Mesendoderm (in vitro differentiated cells): ENCODE data around the gene KIAA1328.

Source experiments
- DNase-seq: peaks from one replicate; pipeline ENCODE4 v3.0.0; 2013
- H2AK5ac ChIP-seq: 2 replicates; pipeline ENCODE4 v1.6.1; 2013; ENCODE audit warnings: low read length, inconsistent platforms
- H2BK120ac ChIP-seq: 2 replicates; pipeline ENCODE4 v1.6.1; 2013; ENCODE audit warnings: low read depth, mild to moderate bottlenecking, low read length, moderate library complexity, mixed read lengths
- H2BK15ac ChIP-seq: replicated peaks from 2 replicates; pipeline ENCODE4 v1.6.1; 2013; ENCODE audit warnings: low read depth, mild to moderate bottlenecking, moderate library complexity
- H2BK5ac ChIP-seq: 2 replicates; pipeline ENCODE4 v1.6.1; 2013; ENCODE audit warnings: low read length, inconsistent platforms
- H3K18ac ChIP-seq: 2 replicates; pipeline ENCODE4 v1.6.1; 2013; ENCODE audit warnings: mild to moderate bottlenecking, low read length, mixed read lengths
- H3K23ac ChIP-seq: one replicate; pipeline ENCODE4 v1.6.1; 2013; ENCODE audit warnings: low read length
- H3K27ac ChIP-seq: 2 replicates; pipeline ENCODE4 v1.5.1; 2013; ENCODE audit warnings: low read depth, mild to moderate bottlenecking, inconsistent platforms, low read length, moderate library complexity
- H3K27me3 ChIP-seq: 2 replicates; pipeline ENCODE4 v1.6.1; 2013; ENCODE audit warnings: low read length, control low read depth, mild to moderate bottlenecking, inconsistent platforms; ENCODE audit not compliant: insufficient read depth, poor library complexity
- H3K36me3 ChIP-seq: 2 replicates; pipeline ENCODE4 v1.6.1; 2013; ENCODE audit warnings: low read length, inconsistent platforms; ENCODE audit not compliant: control insufficient read depth, insufficient read depth
- H3K4ac ChIP-seq: one replicate; pipeline ENCODE4 v1.6.1; 2013; ENCODE audit warnings: low read depth, mild to moderate bottlenecking, low read length, moderate library complexity
- H3K4me1 ChIP-seq: 2 replicates; pipeline ENCODE4 v1.6.1; 2013; ENCODE audit warnings: low read depth, low read length, inconsistent platforms; ENCODE audit not compliant: control insufficient read depth
- H3K4me2 ChIP-seq: 2 replicates; pipeline ENCODE4 v1.6.1; 2013; ENCODE audit warnings: low read length
- H3K4me3 ChIP-seq: 2 replicates; pipeline ENCODE4 v1.5.1; 2013; ENCODE audit warnings: mild to moderate bottlenecking, low read length
- H3K56ac ChIP-seq: one replicate; pipeline ENCODE4 v1.6.1; 2013; ENCODE audit warnings: low read length
- H3K79me1 ChIP-seq: 2 replicates; pipeline ENCODE4 v1.6.1; 2013; ENCODE audit warnings: low read length, inconsistent platforms
- H3K79me2 ChIP-seq: 2 replicates; pipeline ENCODE4 v1.6.1; 2013; ENCODE audit warnings: mild to moderate bottlenecking, low read length; ENCODE audit not compliant: control insufficient read depth, insufficient read depth
- H3K9ac ChIP-seq: 2 replicates; pipeline ENCODE4 v1.6.1; 2013; ENCODE audit warnings: low read length, inconsistent platforms
- H4K5ac ChIP-seq: one replicate; pipeline ENCODE4 v1.6.1; 2013; ENCODE audit warnings: low read length
- H4K8ac ChIP-seq: one replicate; pipeline ENCODE4 v1.6.1; 2013; ENCODE audit warnings: low read depth, mild to moderate bottlenecking, control low read depth, low read length, moderate library complexity
- WGBS: extraction: QIAGEN DNeasy Blood & Tissue Kit; methylation state at CpG from one replicate; pipeline ENCODE4 v1.1.7; 2013; ENCODE audit warnings: low lambda C conversion rate, missing lambda C conversion rate; ENCODE audit not compliant: insufficient coverage; ENCODE audit errors: extremely low coverage; 5-methylcytosine and 5-hydroxymethylcytosine counted together

KIAA1328 gene

DNA sequence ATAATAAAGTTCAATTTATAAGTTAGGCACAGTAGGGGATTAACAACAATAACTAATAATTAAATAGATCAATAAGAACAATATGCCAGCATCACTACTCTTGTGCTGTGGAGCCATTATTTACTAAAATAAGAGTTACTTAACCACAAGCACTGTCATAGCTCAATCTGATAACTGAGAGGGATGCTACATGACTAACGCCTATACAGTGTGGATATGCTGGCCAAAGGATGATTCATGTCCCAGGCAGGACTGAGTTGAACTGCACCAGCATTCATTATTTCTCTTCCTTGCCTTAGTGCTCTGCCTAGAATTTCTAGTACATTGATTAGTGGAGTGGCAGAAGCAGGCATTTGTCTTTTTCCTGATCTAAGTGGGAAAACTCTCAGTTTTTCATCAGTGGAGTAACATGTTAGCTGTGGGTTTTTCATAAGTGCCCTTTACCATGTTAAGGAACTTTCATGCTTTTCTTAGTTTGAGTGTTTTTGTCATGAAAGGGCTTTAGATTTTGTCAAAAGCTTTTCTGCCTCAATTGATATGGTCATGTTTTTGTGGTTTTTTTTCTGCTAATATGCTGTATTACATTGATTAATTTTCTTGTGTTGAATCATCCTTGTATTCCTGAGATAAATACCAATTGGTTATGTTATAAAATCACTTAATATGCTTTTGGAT, 21.7 kb downstream of the KIAA1328 start:
- Histone ChIP-seq H2BK15ac (no peak overlapping the region), H3K18ac (no peak overlapping the region), H3K27ac (no peak overlapping the region), H3K36me3 (no peaks in the 10 kb centered on the region), H3K27me3 (no peaks in the 10 kb centered on the region), H2BK120ac (no peak overlapping the region), H3K4ac (no peak overlapping the region), H3K4me3 (no peak overlapping the region), H2AK5ac (no peak overlapping the region), H3K79me2 (no peaks in the 10 kb centered on the region), H3K9ac (no peak overlapping the region), H3K79me1 (no peaks in the 10 kb centered on the region), H4K5ac (no peak overlapping the region), H3K4me2 (no peak overlapping the region), H4K8ac (no peak overlapping the region), H3K23ac (no peak overlapping the region), H2BK5ac (no peak overlapping the region), H3K4me1 (no peaks in the 10 kb centered on the region), H3K56ac (no peak overlapping the region)
- WGBS, result no CpG with 5 or more reads among the region's 1 CpG
- no peak for DNase-seq

DNA sequence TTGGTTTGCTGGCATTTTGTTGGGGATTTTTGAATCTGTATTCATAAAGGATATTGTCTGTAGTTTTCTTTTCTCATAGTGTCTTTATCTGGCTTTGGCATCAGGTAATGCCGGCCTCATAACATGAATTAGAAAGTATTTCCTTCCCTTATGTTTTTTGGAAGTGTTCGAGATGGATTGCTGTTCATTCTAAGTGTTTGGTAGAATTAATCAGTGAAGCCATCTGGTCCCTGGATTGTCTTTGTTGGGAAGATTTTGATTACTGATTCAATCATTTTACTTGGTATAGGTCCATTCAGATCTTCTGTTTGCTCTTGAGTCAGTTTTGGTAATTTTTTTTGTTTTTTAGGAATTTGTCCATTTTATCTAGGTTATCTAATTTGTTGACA, 22.3 kb downstream of the KIAA1328 start:
- H3K27me3 ChIP-seq, result no peaks in the 10 kb centered on the region
- no peak overlapping the region for H3K4me3 ChIP-seq
- H3K36me3 ChIP-seq, result no peaks in the 10 kb centered on the region
- WGBS, result no CpG with 5 or more reads among the region's 2 CpGs
- H3K56ac ChIP-seq, result no peak overlapping the region
- no peak overlapping the region for H2BK5ac ChIP-seq
- no peaks in the 10 kb centered on the region for H3K79me1 ChIP-seq
- no peaks in the 10 kb centered on the region for H3K4me1 ChIP-seq
- H2BK120ac ChIP-seq, result no peak overlapping the region
- H2BK15ac ChIP-seq, result no peak overlapping the region
- H4K8ac ChIP-seq, result no peak overlapping the region
- no peak overlapping the region for H2AK5ac ChIP-seq
- no peak overlapping the region for H3K9ac ChIP-seq
- no peaks in the 10 kb centered on the region for H3K79me2 ChIP-seq
- no peak overlapping the region for H3K4ac ChIP-seq
- H3K4me2 ChIP-seq, result no peak overlapping the region
- no peak overlapping the region for H4K5ac ChIP-seq
- H3K18ac ChIP-seq, result no peak overlapping the region
- no peak for DNase-seq
- no peak overlapping the region for H3K27ac ChIP-seq
- H3K23ac ChIP-seq, result no peak overlapping the region

DNA sequence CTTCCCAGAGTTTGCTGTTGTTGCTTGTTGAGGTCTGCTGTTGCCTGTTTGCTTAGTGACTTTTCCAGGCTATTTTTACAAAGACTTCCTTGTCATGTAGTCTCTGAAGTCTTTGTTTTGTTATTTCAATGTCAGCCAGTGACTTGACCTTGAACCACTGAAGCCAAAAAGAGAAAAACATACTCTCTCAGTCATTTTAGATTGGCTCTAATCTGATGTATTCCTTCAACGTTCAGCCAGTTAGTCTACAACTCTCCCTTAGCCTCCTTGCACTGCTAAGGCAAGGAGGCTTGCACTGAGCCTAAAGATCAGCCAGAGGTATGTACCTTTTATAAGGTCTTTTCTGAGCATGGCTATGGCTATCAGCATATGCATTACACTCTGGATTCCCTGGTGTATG, 27.9 kb downstream of the KIAA1328 start:
- no peaks in the 10 kb centered on the region for H3K4me1 ChIP-seq
- no peak overlapping the region for H3K9ac ChIP-seq
- H3K4me3 ChIP-seq, result no peak overlapping the region
- H4K5ac ChIP-seq, result no peak overlapping the region
- no peak overlapping the region for H3K4me2 ChIP-seq
- H3K18ac ChIP-seq, result no peak overlapping the region
- no peak overlapping the region for H3K4ac ChIP-seq
- no CpG with 5 or more reads among the region's 1 CpG for WGBS
- H3K27me3 ChIP-seq, result no peaks in the 10 kb centered on the region
- H2BK5ac ChIP-seq, result no peak overlapping the region
- no peak overlapping the region for H2BK120ac ChIP-seq
- H3K79me1 ChIP-seq, result no peaks in the 10 kb centered on the region
- H3K56ac ChIP-seq, result no peak overlapping the region
- no peaks in the 10 kb centered on the region for H3K36me3 ChIP-seq
- H2AK5ac ChIP-seq, result no peak overlapping the region
- H3K27ac ChIP-seq, result no peak overlapping the region
- no peak for DNase-seq
- no peaks in the 10 kb centered on the region for H3K79me2 ChIP-seq
- H3K23ac ChIP-seq, result no peak overlapping the region
- no peak overlapping the region for H2BK15ac ChIP-seq
- no peak overlapping the region for H4K8ac ChIP-seq

DNA sequence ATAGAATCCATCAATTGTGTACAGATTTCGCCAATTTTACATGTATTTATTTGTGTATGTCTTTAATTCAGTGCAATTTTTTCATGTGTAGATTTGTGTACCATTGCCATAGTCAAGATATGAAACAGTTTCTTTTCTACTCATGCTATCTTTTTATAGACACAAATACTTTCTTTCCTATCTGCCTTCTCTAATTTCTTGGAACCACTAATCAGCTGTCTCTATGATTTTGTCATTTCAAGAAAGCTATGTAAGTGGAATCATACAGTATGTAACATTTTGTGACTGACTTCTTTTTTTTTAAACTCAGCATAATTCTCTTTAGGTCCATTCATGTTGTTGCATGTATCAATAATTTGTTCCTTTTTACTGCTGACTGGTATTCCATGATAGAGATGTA, 33.3 kb downstream of the KIAA1328 start:
- Histone ChIP-seq H4K5ac (no peak overlapping the region), H3K4me3 (no peak overlapping the region), H2BK120ac (no peak overlapping the region), H3K79me1 (no peaks in the 10 kb centered on the region), H2AK5ac (no peak overlapping the region), H3K36me3 (no peaks in the 10 kb centered on the region), H3K4me2 (no peak overlapping the region), H3K56ac (no peak overlapping the region), H3K18ac (no peak overlapping the region), H3K27me3 (no peaks in the 10 kb centered on the region), H3K23ac (no peak overlapping the region), H3K9ac (no peak overlapping the region), H3K79me2 (no peaks in the 10 kb centered on the region), H3K4me1 (no peaks in the 10 kb centered on the region), H2BK15ac (no peak overlapping the region), H3K4ac (no peak overlapping the region), H4K8ac (no peak overlapping the region), H2BK5ac (no peak overlapping the region), H3K27ac (no peak overlapping the region)
- DNase-seq, result no peak
- WGBS, result no CpG with 5 or more reads among the region's 1 CpG

DNA sequence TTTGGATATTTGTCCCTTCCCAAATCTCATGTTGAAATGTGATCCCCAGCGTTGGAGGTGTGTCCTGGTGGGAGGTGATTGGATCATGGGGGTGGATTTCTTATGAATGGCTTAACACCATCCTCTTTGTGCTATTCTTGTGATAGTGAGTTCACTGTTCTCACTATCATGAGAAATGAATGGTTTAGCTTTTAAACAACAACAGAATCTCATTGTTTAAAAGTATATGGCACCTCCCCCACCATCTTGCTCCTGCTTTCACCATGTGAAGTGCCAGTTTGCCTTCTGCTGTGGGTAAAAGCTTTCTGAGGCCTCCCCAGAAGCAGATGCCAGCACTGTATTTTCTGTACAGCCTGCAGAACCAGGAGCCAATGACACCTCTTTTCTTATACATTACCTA, 38.1 kb downstream of the KIAA1328 start:
- no peaks in the 10 kb centered on the region for H3K79me1 ChIP-seq
- no peak for DNase-seq
- no peaks in the 10 kb centered on the region for H3K79me2 ChIP-seq
- H4K5ac ChIP-seq, result no peak overlapping the region
- H2BK15ac ChIP-seq, result no peak overlapping the region
- no peak overlapping the region for H2BK5ac ChIP-seq
- H4K8ac ChIP-seq, result no peak overlapping the region
- H3K27me3 ChIP-seq, result no peaks in the 10 kb centered on the region
- H3K23ac ChIP-seq, result no peak overlapping the region
- H3K9ac ChIP-seq, result no peak overlapping the region
- no peak overlapping the region for H3K27ac ChIP-seq
- H3K56ac ChIP-seq, result no peak overlapping the region
- H3K4ac ChIP-seq, result no peak overlapping the region
- H3K4me2 ChIP-seq, result no peak overlapping the region
- no peak overlapping the region for H2AK5ac ChIP-seq
- H3K4me1 ChIP-seq, result no peaks in the 10 kb centered on the region
- no peak overlapping the region for H3K4me3 ChIP-seq
- H3K36me3 ChIP-seq, result no peaks in the 10 kb centered on the region
- H3K18ac ChIP-seq, result no peak overlapping the region
- no CpG with 5 or more reads among the region's 1 CpG for WGBS
- H2BK120ac ChIP-seq, result no peak overlapping the region

DNA sequence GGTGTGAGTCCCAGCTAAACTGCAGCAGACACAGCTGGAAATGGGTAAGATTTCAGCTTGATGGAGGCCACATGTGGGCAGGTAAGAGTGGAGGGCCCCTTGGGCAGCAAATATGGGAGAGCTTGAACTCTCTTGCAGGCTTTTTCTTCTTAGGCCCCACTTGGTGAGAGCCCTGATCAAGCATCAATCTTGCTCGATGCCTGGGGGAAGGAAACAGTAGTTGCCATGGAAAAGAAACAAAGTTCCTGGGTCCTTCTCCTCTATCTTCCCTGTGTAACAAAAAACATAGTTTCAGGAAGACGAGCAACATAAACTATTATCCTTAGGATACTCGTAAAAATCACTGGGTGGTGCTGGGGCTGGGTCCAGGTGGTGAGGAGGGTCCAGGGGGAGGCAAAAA, 42.9 kb downstream of the KIAA1328 start:
- H2AK5ac ChIP-seq, result no peak overlapping the region

More for the DNA sequence above, 42.9 kb downstream of the KIAA1328 start:
- Histone ChIP-seq H3K9ac (no peak overlapping the region), H3K27me3 (no peaks in the 10 kb centered on the region), H3K79me1 (no peaks in the 10 kb centered on the region), H2BK120ac (no peak overlapping the region), H3K23ac (no peak overlapping the region), H3K79me2 (no peaks in the 10 kb centered on the region), H3K56ac (no peak overlapping the region), H2BK15ac (no peak overlapping the region), H3K36me3 (no peaks in the 10 kb centered on the region), H3K18ac (no peak overlapping the region), H3K4me2 (no peak overlapping the region), H3K4me1 (no peaks in the 10 kb centered on the region), H4K8ac (no peak overlapping the region), H2BK5ac (no peak overlapping the region), H3K4ac (no peak overlapping the region), H3K27ac (no peak overlapping the region), H4K5ac (no peak overlapping the region), H3K4me3 (no peak overlapping the region)
- peak; percentile 53 for DNase-seq
- no CpG with 5 or more reads among the region's 3 CpGs for WGBS
